GM21526 (cell line): ENCODE measurements around the gene GPI.
A peak's percentile ranks its signal among the peaks of the same experiment; 100 is the strongest.
"Not testable (repeated sequence)": the region's sequence is repeated elsewhere in the genome, so short reads cannot be mapped to it uniquely, and the experiment has no call there.

ENCODE experiments used
- ATAC-seq: cut with Tn5 transposase; IDR thresholded peaks from one replicate; pipeline ENCODE4 v1.9.1; 2021; ENCODE audit warnings: moderate library complexity; ENCODE audit not compliant: unreplicated experiment, low FRiP score

GPI gene

GRCh38 chr19:34400844-34401243, 35.8 kb downstream of the GPI start:
- ATAC-seq, result not testable (repeated sequence)

GRCh38 chr19:34402074-34402600, 37.1 kb downstream of the GPI start:
- ATAC-seq, result no peak

GRCh38 chr19:34403784-34404108, 38.8 kb downstream of the GPI start:
- ATAC-seq, result peak; percentile 12

- peak; percentile 70 for ATAC-seq
Measured at GRCh38 chr19:34404109-34404909, 39.3 kb downstream of the GPI start, which contains the start of gene PDCD2L. TSS of gene PDCD2L (plus strand) at chr19:34404399. CDS start at chr19:34404431, 32 bp downstream.

- ATAC-seq, result no peak
Measured at GRCh38 chr19:34405892-34406660, 41.1 kb downstream of the GPI start.

GRCh38 chr19:34408411-34408810, 43.4 kb downstream of the GPI start:
- ATAC-seq, result no peak

GRCh38 chr19:34409189-34410164, 44.5 kb downstream of the GPI start:
- ATAC-seq, result peak; percentile 49

GRCh38 chr19:34411216-34411615, 46.2 kb downstream of the GPI start:
- no peak for ATAC-seq

GRCh38 chr19:34416021-34416545, 51.1 kb downstream of the GPI start:
- no peak for ATAC-seq

- no peak for ATAC-seq
Measured at GRCh38 chr19:34418300-34418699, 53.3 kb downstream of the GPI start.

GRCh38 chr19:34426096-34426661, 61.2 kb downstream of the GPI start:
- no peak for ATAC-seq

GRCh38 chr19:34428549-34429285, 63.7 kb downstream of the GPI start:
- ATAC-seq, result no peak

GRCh38 chr19:34429553-34429952, 64.6 kb downstream of the GPI start:
- no peak for ATAC-seq

- ATAC-seq, result no peak
Measured at GRCh38 chr19:34430738-34431625, 66.0 kb downstream of the GPI start.

- ATAC-seq, result no peak
Measured at GRCh38 chr19:34431681-34432402, 66.8 kb downstream of the GPI start.

- ATAC-seq, result no peak
Measured at GRCh38 chr19:34432797-34433196, 67.8 kb downstream of the GPI start.

GRCh38 chr19:34436716-34437115, 71.7 kb downstream of the GPI start:
- no peak for ATAC-seq

- ATAC-seq, result no peak
Measured at GRCh38 chr19:34448191-34448590, 83.2 kb downstream of the GPI start.
